ENCODE measurements around the gene OPALIN. TPM values are rescaled to one million over a fixed set of nuclear protein-coding genes. Genes with fewer than 3 reads are reported as not detected.

The OPALIN gene
- total RNA-seq, 1 experiment from 2014 or later, result not detected

DNA sequence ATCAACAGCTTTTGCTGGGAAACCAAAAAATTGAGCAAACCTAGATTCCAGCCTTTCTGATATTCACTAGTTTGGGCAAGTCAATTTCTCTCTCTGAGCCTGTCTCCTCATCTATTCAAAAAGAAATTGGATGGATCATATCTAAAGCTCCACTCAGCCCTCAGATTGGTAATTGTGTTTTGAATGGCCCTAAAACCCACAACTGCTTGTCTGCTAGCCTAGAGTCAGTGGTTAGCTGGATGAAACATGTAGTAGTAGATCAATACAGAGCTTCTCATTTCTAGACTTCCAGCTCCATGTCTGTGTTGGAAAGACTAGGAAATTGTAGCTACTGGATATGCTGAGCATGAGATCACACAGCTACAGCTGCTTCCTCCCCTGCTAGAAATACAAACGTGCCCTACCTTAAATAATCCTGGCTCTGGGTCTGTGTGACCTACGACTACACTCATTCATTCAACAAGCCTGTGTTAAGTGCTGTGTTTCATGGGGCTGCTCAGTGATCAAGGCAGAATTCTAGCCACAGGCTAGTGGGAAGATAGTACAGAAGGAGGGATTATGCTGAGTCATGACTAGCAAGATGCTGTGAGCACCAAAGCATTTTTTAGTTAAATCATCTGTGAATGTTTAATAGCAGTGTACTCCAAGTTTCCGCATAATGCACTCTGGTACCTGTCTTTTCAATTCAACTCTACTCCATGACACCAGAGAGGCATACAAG, 38.9 kb downstream of the OPALIN start:
- ATAC-seq (no peak), DNase-seq (ENCODE audit: low read depth, low spot score) (no peak)
- ChIA-PET CTCF (no interaction called here), POLR2A (no interaction called here)
- no peaks in the 10 kb centered on the region for H3K36me3 ChIP-seq (ENCODE audit: control insufficient read depth, insufficient read depth, low read length)
- H3K4me1 ChIP-seq (ENCODE audit: control insufficient read depth, insufficient read depth, low read length), result no peaks in the 10 kb centered on the region
- H3K4me3 ChIP-seq (ENCODE audit: low read depth in 2 of 2, low read length in 2 of 2), result no peak overlapping the region
- no peak overlapping the region for H3K27ac ChIP-seq (ENCODE audit: low read length)
- peaks cover 37% of the 10 kb centered on the region for H3K27me3 ChIP-seq (ENCODE audit: control insufficient read depth, insufficient read depth, low read length)
- no TSS peak for BruUV-seq (replicated peaks)
- TF ChIP-seq, protein P1, sequence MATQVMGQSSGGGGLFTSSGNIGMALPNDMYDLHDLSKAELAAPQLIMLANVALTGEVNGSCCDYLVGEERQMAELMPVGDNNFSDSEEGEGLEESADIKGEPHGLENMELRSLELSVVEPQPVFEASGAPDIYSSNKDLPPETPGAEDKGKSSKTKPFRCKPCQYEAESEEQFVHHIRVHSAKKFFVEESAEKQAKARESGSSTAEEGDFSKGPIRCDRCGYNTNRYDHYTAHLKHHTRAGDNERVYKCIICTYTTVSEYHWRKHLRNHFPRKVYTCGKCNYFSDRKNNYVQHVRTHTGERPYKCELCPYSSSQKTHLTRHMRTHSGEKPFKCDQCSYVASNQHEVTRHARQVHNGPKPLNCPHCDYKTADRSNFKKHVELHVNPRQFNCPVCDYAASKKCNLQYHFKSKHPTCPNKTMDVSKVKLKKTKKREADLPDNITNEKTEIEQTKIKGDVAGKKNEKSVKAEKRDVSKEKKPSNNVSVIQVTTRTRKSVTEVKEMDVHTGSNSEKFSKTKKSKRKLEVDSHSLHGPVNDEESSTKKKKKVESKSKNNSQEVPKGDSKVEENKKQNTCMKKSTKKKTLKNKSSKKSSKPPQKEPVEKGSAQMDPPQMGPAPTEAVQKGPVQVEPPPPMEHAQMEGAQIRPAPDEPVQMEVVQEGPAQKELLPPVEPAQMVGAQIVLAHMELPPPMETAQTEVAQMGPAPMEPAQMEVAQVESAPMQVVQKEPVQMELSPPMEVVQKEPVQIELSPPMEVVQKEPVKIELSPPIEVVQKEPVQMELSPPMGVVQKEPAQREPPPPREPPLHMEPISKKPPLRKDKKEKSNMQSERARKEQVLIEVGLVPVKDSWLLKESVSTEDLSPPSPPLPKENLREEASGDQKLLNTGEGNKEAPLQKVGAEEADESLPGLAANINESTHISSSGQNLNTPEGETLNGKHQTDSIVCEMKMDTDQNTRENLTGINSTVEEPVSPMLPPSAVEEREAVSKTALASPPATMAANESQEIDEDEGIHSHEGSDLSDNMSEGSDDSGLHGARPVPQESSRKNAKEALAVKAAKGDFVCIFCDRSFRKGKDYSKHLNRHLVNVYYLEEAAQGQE (IDR thresholded peaks at IDR 0.05; ENCODE audit: insufficient read depth in 1 of 2, low read depth in 2 of 2, low read length in 1 of 2), result no peak
- no peak for TF ChIP-seq TCF7L2 (IDR thresholded peaks at IDR 0.05; ENCODE audit: low read depth, low read length)
- no peak for TF ChIP-seq POLR2AphosphoS5 (IDR thresholded peaks at IDR 0.05; ENCODE audit: low read depth, low read length)
- TF ChIP-seq SIN3A (IDR thresholded peaks at IDR 0.05; ENCODE audit: borderline replicate concordance, insufficient read depth, low read depth, low read length), result no peak
- TF ChIP-seq, protein P2, sequence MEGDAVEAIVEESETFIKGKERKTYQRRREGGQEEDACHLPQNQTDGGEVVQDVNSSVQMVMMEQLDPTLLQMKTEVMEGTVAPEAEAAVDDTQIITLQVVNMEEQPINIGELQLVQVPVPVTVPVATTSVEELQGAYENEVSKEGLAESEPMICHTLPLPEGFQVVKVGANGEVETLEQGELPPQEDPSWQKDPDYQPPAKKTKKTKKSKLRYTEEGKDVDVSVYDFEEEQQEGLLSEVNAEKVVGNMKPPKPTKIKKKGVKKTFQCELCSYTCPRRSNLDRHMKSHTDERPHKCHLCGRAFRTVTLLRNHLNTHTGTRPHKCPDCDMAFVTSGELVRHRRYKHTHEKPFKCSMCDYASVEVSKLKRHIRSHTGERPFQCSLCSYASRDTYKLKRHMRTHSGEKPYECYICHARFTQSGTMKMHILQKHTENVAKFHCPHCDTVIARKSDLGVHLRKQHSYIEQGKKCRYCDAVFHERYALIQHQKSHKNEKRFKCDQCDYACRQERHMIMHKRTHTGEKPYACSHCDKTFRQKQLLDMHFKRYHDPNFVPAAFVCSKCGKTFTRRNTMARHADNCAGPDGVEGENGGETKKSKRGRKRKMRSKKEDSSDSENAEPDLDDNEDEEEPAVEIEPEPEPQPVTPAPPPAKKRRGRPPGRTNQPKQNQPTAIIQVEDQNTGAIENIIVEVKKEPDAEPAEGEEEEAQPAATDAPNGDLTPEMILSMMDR (IDR thresholded peaks at IDR 0.05), result no peak
- intact Hi-C loops (cut with micrococcal nuclease; ENCODE audit: unreplicated experiment) (no loop called here), in situ Hi-C loops (cut with HindIII; ENCODE audit: low pct_unique_long_range_greater_than_20kb, low sequenced_read_pairs) (no loop called here)
- no peaks in the 10 kb centered on the region for H3K9me3 ChIP-seq (ENCODE audit: control insufficient read depth, insufficient read depth, low read depth, low read length)

DNA sequence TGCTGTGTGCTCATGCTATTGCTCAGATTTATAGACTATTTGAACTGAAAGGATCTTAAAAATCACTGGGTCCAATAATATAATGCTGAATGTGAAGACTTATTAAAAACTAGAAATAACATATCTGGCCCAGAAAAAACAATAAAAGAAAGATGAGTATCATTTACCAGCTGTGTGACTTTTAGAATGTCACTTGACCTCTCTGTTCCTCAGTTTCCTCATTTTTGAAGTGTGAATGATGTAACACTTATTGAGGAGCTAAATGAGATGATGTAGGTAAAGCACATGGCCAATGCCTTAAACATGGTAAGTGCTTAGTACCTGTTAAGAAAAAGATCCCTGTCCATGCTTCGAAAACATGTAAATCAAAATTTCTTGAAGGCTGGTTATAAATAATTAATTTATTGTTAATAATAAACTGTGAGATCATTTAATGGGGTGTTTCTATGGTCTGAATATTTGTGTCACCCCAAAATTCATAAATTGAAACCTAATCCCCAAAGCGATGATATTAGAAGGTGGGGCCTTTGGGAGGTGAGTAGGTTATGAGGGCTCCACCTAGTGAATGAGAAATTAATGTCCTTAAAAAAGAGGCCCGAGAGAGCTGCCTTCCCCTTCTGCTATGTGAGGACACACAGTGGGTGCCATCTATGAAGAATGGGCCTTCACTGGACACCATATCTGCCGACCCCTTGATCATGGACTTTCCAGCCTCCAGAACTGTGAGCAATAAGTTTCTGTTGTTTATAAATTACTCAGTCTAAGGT, 41.6 kb downstream of the OPALIN start:
- BruUV-seq (replicated peaks), result no TSS peak
- no peaks in the 10 kb centered on the region for H3K4me1 ChIP-seq (ENCODE audit: control insufficient read depth, insufficient read depth, low read length)
- peaks cover 14% of the 10 kb centered on the region for H3K27me3 ChIP-seq (ENCODE audit: control insufficient read depth, insufficient read depth, low read length)
- ATAC-seq, result no peak
- no peaks in the 10 kb centered on the region for H3K9me3 ChIP-seq (ENCODE audit: control insufficient read depth, insufficient read depth, low read depth, low read length)
- POLR2A ChIA-PET, result no interaction called here
- CTCF ChIA-PET, result no interaction called here
- no peaks in the 10 kb centered on the region for H3K36me3 ChIP-seq (ENCODE audit: control insufficient read depth, insufficient read depth, low read length)
- intact Hi-C loops (cut with micrococcal nuclease; ENCODE audit: unreplicated experiment) (no loop called here), in situ Hi-C loops (cut with HindIII; ENCODE audit: low pct_unique_long_range_greater_than_20kb, low sequenced_read_pairs) (no loop called here)
- TF ChIP-seq SIN3A (IDR thresholded peaks at IDR 0.05; ENCODE audit: borderline replicate concordance, insufficient read depth, low read depth, low read length), result no peak
- TF ChIP-seq, protein P1 (IDR thresholded peaks at IDR 0.05; ENCODE audit: insufficient read depth in 1 of 2, low read depth in 2 of 2, low read length in 1 of 2), result no peak
- TF ChIP-seq, protein P2 (IDR thresholded peaks at IDR 0.05), result peak; percentile 36
- H3K4me3 ChIP-seq (ENCODE audit: low read depth in 2 of 2, low read length in 2 of 2), result no peak overlapping the region
- no peak for DNase-seq (ENCODE audit: low read depth, low spot score)
- H3K27ac ChIP-seq (ENCODE audit: low read length), result no peak overlapping the region

All from Panc1 (cell line).